Parathyroid adenoma (tissue), 2 donors: ENCODE results near the gene PIP5K1C.

Experiments used
- H2AFZ ChIP-seq: fragments of 300-600 bp; sonication (generic); one replicate; pipeline ENCODE4 v1.7.0; 2017; ENCODE audit warnings: antibody characterized with exemption, mild to moderate bottlenecking
- H3K27ac ChIP-seq: fragments of 300-600 bp; sonication (generic); one replicate; pipeline ENCODE4 v1.7.0; 2017
- H3K27me3 ChIP-seq: fragments of 300-600 bp; sonication (generic); one replicate; pipeline ENCODE4 v1.7.0; 2017; ENCODE audit warnings: low read length; ENCODE audit not compliant: control insufficient read depth, insufficient read depth
- H3K36me3 ChIP-seq: fragments of 300-600 bp; sonication (generic); one replicate; pipeline ENCODE4 v1.7.0; 2017; ENCODE audit warnings: low read length; ENCODE audit not compliant: control insufficient read depth, insufficient read depth
- H3K4me1 ChIP-seq: fragments of 300-600 bp; sonication (generic); one replicate; pipeline ENCODE4 v1.7.0; 2017; ENCODE audit warnings: control low read depth
- H3K4me2 ChIP-seq: fragments of 300-600 bp; sonication (generic); one replicate; pipeline ENCODE4 v1.7.0; 2017; ENCODE audit warnings: low read length
- H3K4me3 ChIP-seq: fragments of 300-600 bp; sonication (generic); one replicate; pipeline ENCODE4 v1.7.0; 2017; ENCODE audit warnings: low read depth, low read length
- H3K79me2 ChIP-seq: fragments of 300-600 bp; sonication (generic); one replicate; pipeline ENCODE4 v1.7.0; 2017; ENCODE audit warnings: control low read depth
- H3K9ac ChIP-seq: fragments of 300-600 bp; sonication (generic); one replicate; pipeline ENCODE4 v1.7.0; 2017; ENCODE audit warnings: mild to moderate bottlenecking
- H3K9me3 ChIP-seq: fragments of 300-600 bp; sonication (generic); one replicate; pipeline ENCODE4 v1.7.0; 2017; ENCODE audit warnings: low read length; ENCODE audit not compliant: control insufficient read depth
- CTCF ChIP-seq: fragments of 300-600 bp; sonication (generic); IDR thresholded peaks from one replicate; pipeline ENCODE4 v1.7.0; 2017; ENCODE audit warnings: antibody characterized with exemption, mild to moderate bottlenecking
- donor health status: primary hyperparathyroidism.

The PIP5K1C gene

GRCh38 chr19:3617463-3617862, 82.8 kb downstream of the PIP5K1C start:
- H3K36me3 ChIP-seq: no peaks in the 10 kb centered on the region
- H3K27ac ChIP-seq: no peak overlapping the region
- TF ChIP-seq CTCF: no peak
- no peak overlapping the region for H3K4me2 ChIP-seq
- H3K9ac ChIP-seq: no peak overlapping the region
- H3K79me2 ChIP-seq: no peaks in the 10 kb centered on the region
- H3K4me3 ChIP-seq: no peak overlapping the region
- H3K4me1 ChIP-seq: peaks cover 9% of the 10 kb centered on the region
- H3K9me3 ChIP-seq: no peaks in the 10 kb centered on the region
- no peaks in the 10 kb centered on the region for H3K27me3 ChIP-seq
- H2AFZ ChIP-seq: no peak overlapping the region

- H3K4me1 ChIP-seq: peaks cover 9% of the 10 kb centered on the region
- no peaks in the 10 kb centered on the region for H3K27me3 ChIP-seq
- no peak overlapping the region for H3K4me3 ChIP-seq
- H3K79me2 ChIP-seq: no peaks in the 10 kb centered on the region
- no peak overlapping the region for H2AFZ ChIP-seq
- no peak overlapping the region for H3K27ac ChIP-seq
- no peak overlapping the region for H3K4me2 ChIP-seq
- no peaks in the 10 kb centered on the region for H3K36me3 ChIP-seq
- TF ChIP-seq CTCF: no peak
- H3K9ac ChIP-seq: no peak overlapping the region
- no peaks in the 10 kb centered on the region for H3K9me3 ChIP-seq
These were observed 84.6 kb downstream of the PIP5K1C start for GRCh38 chr19:3615524-3616135.

GRCh38 chr19:3614858-3615505, 85.3 kb downstream of the PIP5K1C start:
- H3K79me2 ChIP-seq: no peaks in the 10 kb centered on the region
- no peaks in the 10 kb centered on the region for H3K27me3 ChIP-seq
- no peak overlapping the region for H2AFZ ChIP-seq
- H3K36me3 ChIP-seq: no peaks in the 10 kb centered on the region
- H3K4me1 ChIP-seq: peaks cover 9% of the 10 kb centered on the region
- H3K9me3 ChIP-seq: no peaks in the 10 kb centered on the region
- H3K4me2 ChIP-seq: no peak overlapping the region
- H3K9ac ChIP-seq: no peak overlapping the region
- H3K27ac ChIP-seq: no peak overlapping the region
- TF ChIP-seq CTCF: no peak
- H3K4me3 ChIP-seq: no peak overlapping the region

- Histone ChIP-seq H3K4me2 (no peak overlapping the region), H3K4me3 (no peak overlapping the region), H3K4me1 (peaks cover 8% of the 10 kb centered on the region), H3K27ac (no peak overlapping the region), H2AFZ (no peak overlapping the region), H3K36me3 (no peaks in the 10 kb centered on the region), H3K9ac (no peak overlapping the region), H3K27me3 (no peaks in the 10 kb centered on the region), H3K79me2 (no peaks in the 10 kb centered on the region), H3K9me3 (no peaks in the 10 kb centered on the region)
- TF ChIP-seq CTCF: no peak
These were observed 86.2 kb downstream of the PIP5K1C start for GRCh38 chr19:3613818-3614661.
